ENCODE measurements around the gene RAB20. TPM values are rescaled to one million over a fixed set of nuclear protein-coding genes. Genes with fewer than 3 reads are reported as not detected.

The RAB20 gene
- total and polyA plus RNA-seq, 10 donors = 19.1 to 96.4 (median 52.8) TPM

DNA sequence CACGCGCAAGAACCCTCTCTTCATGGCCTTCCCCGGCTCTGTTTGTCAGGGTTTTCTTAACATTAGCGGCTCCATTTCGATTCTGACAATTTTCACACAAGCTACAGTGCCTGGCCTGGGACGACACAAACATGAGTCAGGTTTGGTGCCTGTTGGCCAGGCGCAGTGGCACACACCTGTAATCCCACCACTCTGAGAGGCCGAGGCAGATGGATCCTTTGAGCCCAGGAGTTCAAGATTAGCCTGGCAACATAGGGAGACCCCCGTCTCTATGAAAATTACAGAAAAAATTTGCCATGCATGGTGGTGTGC is 1.9 kb upstream of the RAB20 start:
- Histone ChIP-seq H3K4me1 (peaks cover 0 to 53% (median 38%) of the 10 kb centered on the region in 6 donors), H3K4me3 (peak overlapping the region in 5 of 8 donors; percentile 72 to 92 (median 90)), H3K27ac (no peak overlapping the region), H3K9me3 (no peaks in the 10 kb centered on the region), H3K36me3 (peaks cover 0 to 14% (median 0%) of the 10 kb centered on the region in 6 donors), H3K27me3 (replicated peaks in 1 of 7) (no peaks in the 10 kb centered on the region)
- TF ChIP-seq POLR2A (IDR thresholded peaks at IDR 0.05) (no peak), POLR2AphosphoS5 (IDR thresholded peaks at IDR 0.05) (no peak)
- TF ChIP-seq, protein P1, sequence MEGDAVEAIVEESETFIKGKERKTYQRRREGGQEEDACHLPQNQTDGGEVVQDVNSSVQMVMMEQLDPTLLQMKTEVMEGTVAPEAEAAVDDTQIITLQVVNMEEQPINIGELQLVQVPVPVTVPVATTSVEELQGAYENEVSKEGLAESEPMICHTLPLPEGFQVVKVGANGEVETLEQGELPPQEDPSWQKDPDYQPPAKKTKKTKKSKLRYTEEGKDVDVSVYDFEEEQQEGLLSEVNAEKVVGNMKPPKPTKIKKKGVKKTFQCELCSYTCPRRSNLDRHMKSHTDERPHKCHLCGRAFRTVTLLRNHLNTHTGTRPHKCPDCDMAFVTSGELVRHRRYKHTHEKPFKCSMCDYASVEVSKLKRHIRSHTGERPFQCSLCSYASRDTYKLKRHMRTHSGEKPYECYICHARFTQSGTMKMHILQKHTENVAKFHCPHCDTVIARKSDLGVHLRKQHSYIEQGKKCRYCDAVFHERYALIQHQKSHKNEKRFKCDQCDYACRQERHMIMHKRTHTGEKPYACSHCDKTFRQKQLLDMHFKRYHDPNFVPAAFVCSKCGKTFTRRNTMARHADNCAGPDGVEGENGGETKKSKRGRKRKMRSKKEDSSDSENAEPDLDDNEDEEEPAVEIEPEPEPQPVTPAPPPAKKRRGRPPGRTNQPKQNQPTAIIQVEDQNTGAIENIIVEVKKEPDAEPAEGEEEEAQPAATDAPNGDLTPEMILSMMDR (IDR thresholded peaks at IDR 0.05 in 8 of 11, conservative IDR thresholded peaks at IDR 0.05 in 3 of 11) = no peak
- WGBS, 5 donors = 87 to 97% (median 92%) methylated on average over 9 of the region's 9 CpGs
- intact Hi-C loops (cut with DNase I; ENCODE audit: low total_unique reads) = no loop called here
- no peak for DNase-seq

DNA sequence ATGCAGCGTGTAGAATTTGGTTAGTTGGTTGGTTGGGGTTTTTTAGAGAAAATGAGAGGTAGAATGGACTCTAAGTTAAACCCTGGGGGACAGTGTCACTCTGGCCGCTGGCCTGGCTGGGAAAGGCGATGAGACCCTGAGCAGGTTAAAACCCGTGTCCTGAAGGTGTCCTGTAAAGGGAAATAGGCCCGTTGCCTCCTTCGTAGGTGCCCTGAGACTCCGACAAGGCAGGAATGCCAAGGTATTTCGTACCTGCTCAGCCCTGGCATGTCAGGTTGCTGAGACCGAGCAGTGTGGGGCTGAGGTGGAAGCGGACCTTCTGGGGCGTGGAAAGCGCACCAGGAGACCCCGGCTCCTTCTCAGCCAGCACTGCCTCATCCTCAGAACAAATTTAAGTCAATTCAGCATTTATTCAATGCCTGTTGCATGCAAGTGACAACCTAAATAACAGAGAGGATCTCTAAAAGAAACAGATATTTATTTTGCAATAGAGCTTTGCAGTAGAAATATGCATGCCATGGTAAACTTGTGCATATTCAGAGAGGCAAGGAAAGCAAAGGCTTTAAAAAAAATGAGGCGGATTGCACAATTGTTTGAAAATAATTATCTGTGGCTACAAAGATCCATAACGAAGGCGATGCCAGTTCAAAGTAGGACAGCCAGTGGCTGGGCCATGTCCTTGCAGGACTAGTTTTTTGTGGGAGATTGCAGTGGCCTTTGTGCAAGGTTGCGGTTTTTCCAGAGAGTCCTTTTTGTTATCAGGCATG is 1.4 kb upstream of the RAB20 start:
- intact Hi-C loops (cut with DNase I; ENCODE audit: low total_unique reads) = no loop called here
- Histone ChIP-seq H3K9me3 (no peaks in the 10 kb centered on the region), H3K27me3 (replicated peaks in 1 of 7) (no peaks in the 10 kb centered on the region), H3K36me3 (peaks cover 0 to 15% (median under 1%) of the 10 kb centered on the region in 6 donors), H3K27ac (peak overlapping the region in 7 of 8 donors; percentile 91 to 96 (median 94)), H3K4me1 (peaks cover 0 to 58% (median 40%) of the 10 kb centered on the region in 6 donors), H3K4me3 (peak overlapping the region in 7 of 8 donors; percentile 72 to 92 (median 86))
- DNase-seq = no peak
- TF ChIP-seq, protein P1 (IDR thresholded peaks at IDR 0.05 in 8 of 11, conservative IDR thresholded peaks at IDR 0.05 in 3 of 11) = no peak
- no peak for TF ChIP-seq POLR2AphosphoS5 (IDR thresholded peaks at IDR 0.05)
- TF ChIP-seq POLR2A (IDR thresholded peaks at IDR 0.05) = no peak
- WGBS, 5 donors = 81 to 88% (median 85%) methylated on average over 17 of the region's 17 CpGs

DNA sequence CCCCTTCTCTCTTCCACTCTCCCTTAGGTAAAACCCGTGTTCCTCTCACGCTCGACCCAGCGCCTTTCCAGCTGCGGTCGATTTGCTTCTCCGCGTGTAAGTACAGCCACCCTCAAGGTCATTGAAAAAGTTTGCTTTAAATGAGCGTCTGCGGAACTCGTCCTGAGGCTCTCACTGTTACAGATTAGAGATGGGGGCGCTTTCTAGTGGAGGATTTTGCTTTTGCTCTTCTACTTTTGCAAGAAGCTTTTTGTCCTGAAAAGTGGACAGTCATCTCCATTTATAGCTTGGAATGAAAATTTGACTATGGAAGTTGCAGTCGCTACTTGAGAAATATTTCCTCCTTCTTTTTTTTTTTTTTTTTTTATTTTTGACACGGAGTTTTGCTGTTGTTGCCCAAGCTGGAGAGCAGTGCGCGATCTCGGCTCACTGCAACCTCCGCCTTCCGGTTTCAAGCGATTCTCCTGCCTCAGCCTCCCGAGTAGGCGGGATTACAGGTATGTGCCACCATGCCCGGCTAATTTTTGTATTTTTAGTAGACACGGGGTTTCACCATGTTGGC is 595 bp upstream of the RAB20 start:
- WGBS, 5 donors = 8 to 16% (median 12%) methylated on average over 24 of the region's 24 CpGs
- no peak for DNase-seq
- no peak for TF ChIP-seq POLR2A (IDR thresholded peaks at IDR 0.05)
- TF ChIP-seq, protein P1 (IDR thresholded peaks at IDR 0.05 in 8 of 11, conservative IDR thresholded peaks at IDR 0.05 in 3 of 11) = peak in 1 of 11 experiments; percentile 5
- TF ChIP-seq POLR2AphosphoS5 (IDR thresholded peaks at IDR 0.05) = no peak
- Histone ChIP-seq H3K4me3 (peak overlapping the region; percentile 33 to 92 (median 86)), H3K27ac (peak overlapping the region; percentile 75 to 96 (median 94)), H3K27me3 (replicated peaks in 1 of 7) (no peaks in the 10 kb centered on the region), H3K4me1 (peaks cover 0 to 66% (median 41%) of the 10 kb centered on the region in 6 donors), H3K36me3 (peaks cover 0 to 23% (median 4%) of the 10 kb centered on the region in 6 donors), H3K9me3 (peaks cover 0 to 3% (median 0%) of the 10 kb centered on the region in 8 donors)
- intact Hi-C loops (cut with DNase I; ENCODE audit: low total_unique reads) = no loop called here

Measured in spleen (tissue), 11 donors.